Ishikawa (cell line): ENCODE results near the gene ERC1.

ENCODE experiments used
- CEBPB ChIP-seq: IDR thresholded peaks from 2 replicates; pipeline ENCODE4 v1.6.1; 2012
- EP300 ChIP-seq: IDR thresholded peaks from 2 replicates; pipeline ENCODE4 v1.6.1; 2012; ENCODE audit warnings: borderline replicate concordance
- MAX ChIP-seq: IDR thresholded peaks from 2 replicates; pipeline ENCODE4 v1.6.1; 2012
- RAD21 ChIP-seq: IDR thresholded peaks from 2 replicates; pipeline ENCODE4 v1.6.1; 2012; ENCODE audit warnings: low read depth
- REST ChIP-seq: IDR thresholded peaks from 2 replicates; pipeline ENCODE4 v1.6.1; 2012; ENCODE audit warnings: low read depth, mild to moderate bottlenecking
- TCF12 ChIP-seq: IDR thresholded peaks from 2 replicates; pipeline ENCODE4 v1.6.1; 2012; ENCODE audit warnings: low read depth
- TEAD4 ChIP-seq: IDR thresholded peaks from 2 replicates; pipeline ENCODE4 v1.6.1; 2012
- YY1 ChIP-seq: IDR thresholded peaks from 2 replicates; pipeline ENCODE4 v1.6.1; 2012; ENCODE audit warnings: low read depth

- TF ChIP-seq RAD21: no peak
- TF ChIP-seq CEBPB: no peak
- TF ChIP-seq MAX: no peak
- TF ChIP-seq REST: no peak
- no peak for TF ChIP-seq YY1
- TF ChIP-seq TEAD4: no peak
- TF ChIP-seq EP300: no peak
- no peak for TF ChIP-seq TCF12
Observed at GRCh38 chr12:1289371-1290155, 298.5 kb downstream of the ERC1 start.
